Lower lobe of right lung (tissue), 2 donors: Measurements from ENCODE around the gene EPHA1. TPM values are rescaled to one million over a fixed set of nuclear protein-coding genes. Genes with fewer than 3 reads are reported as not detected.

ENCODE experiments used
- ATAC-seq, 2 donors: fragments of 200-7000 bp; cut with Tn5 transposase; one replicate each; pipeline ENCODE4 v1.9.1; 2020 to 2022; ENCODE audit warnings: mild to moderate bottlenecking in 2 of 2, moderate library complexity in 2 of 2
- DNase-seq: peaks from one replicate; pipeline ENCODE4 v3.0.0-alpha.2; 2020
- H3K27ac ChIP-seq: fragments of 200-600 bp; one replicate; pipeline ENCODE4 v1.8.0; 2022
- H3K27me3 ChIP-seq: fragments of 200-600 bp; one replicate; pipeline ENCODE4 v1.8.0; 2022; ENCODE audit warnings: low read depth
- H3K36me3 ChIP-seq: fragments of 200-600 bp; one replicate; pipeline ENCODE4 v1.8.0; 2022; ENCODE audit warnings: mild to moderate bottlenecking
- H3K4me1 ChIP-seq: fragments of 200-600 bp; one replicate; pipeline ENCODE4 v1.8.0; 2022
- H3K4me3 ChIP-seq: fragments of 200-600 bp; one replicate; pipeline ENCODE4 v1.8.0; 2022; ENCODE audit warnings: mild to moderate bottlenecking
- H3K9me3 ChIP-seq: fragments of 200-600 bp; one replicate; pipeline ENCODE4 v1.8.0; 2022
- CTCF ChIP-seq: fragments of 200-600 bp; IDR thresholded peaks from one replicate; pipeline ENCODE4 v1.8.0; 2022; ENCODE audit warnings: antibody characterized with exemption, mild to moderate bottlenecking
- intact Hi-C: fragments of 100-400 bp; cut with DNase I; formaldehyde crosslinking; loops from one replicate; pipeline ENCODE4 v1.11.0; 2022
- total RNA-seq: library from RNA; stranded (reverse); fragmentation: NEBNext Ultra II Directional; extraction: Animal tissue kit (Norgen Biotek cat#: 25700); gene quantifications from one replicate; pipeline ENCODE4 v1.2.1, GENCODE V29; 2021
- donor health status: DM: no; HTN: yes; CAD: no; lungs with severe emphysema.

Gene EPHA1
- total RNA-seq, 1 donor from 2014 or later = 9.0 TPM

DNA sequence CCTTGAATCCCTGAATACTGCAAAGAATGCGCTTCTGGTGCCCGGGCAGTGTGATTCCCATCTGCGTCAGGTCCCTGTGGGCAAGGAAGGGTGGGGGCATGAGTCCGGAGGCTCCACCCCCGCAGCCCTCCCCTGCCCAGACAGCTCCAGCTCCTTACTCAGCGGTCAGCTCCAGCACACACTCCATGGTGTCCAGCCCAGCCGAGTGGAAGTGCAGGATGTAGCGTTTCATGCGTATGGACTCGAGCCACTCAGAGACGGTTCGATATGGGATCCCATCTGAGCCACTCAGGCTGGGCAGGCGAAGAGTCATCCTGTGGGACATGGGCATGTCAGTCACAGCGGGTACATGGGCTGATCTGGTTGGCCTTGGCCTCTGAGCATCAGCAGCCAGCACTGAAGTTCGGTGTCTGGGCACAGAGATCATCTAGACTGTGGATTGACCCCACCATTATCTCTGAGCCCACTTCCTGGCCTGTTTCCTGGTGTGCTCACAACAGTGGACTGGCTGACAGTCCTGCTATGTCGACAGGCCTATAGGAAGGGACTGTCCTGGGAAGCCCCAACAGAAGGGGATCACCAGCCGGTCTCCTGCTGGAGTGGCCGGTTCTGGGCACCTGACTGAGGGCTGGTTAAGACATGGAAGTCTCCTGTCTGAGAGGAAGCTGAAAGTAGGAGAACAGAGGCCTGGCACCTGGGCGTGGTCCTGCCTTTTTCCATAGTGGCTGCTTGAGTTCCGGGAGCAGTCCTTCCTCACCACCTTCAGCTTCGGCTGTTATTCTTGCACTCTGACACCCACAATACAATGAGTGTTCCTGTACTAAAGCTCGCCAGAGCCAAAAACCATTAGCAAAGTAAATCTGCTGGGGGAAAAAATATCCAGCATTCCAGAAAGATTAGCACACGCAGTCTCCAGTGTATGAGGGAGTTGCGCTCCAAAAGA lies 16.9 kb downstream of the EPHA1 start:
- Histone ChIP-seq H3K36me3 (peaks cover 55% of the 10 kb centered on the region), H3K27me3 (no peaks in the 10 kb centered on the region), H3K27ac (peak overlapping the region; percentile 79), H3K4me1 (peaks cover 69% of the 10 kb centered on the region), H3K4me3 (no peak overlapping the region), H3K9me3 (no peaks in the 10 kb centered on the region)
- DNase-seq (no peak), ATAC-seq (peak; percentile 40 to 45)
- TF ChIP-seq CTCF = no peak
- intact Hi-C loops = no loop called here

DNA sequence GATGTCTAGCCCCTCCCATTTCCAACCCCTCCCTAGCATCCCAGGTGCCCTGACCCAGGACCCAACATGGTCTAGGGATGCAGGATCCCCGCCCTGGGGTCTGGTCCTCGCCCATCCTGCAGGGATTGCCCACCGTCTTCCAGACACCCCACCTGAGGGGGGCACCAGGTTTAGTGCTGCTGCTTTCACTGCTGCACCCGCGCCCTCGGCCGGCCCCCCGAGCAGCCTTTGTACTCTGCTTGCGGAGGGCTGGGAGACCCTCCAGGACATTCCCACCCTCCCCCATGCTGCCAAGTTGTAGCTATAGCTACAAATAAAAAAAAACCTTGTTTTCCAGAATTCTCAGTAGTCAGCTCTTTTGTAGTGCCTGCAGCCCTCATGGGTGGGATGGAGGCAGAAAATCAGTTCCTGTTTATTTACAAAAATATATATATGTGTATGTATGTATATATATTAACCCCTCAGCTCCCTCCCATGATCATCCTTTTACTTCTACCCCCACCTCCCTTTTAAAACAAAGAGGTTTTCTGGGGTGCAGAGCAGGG lies 17.8 kb downstream of the EPHA1 start:
- peaks cover 55% of the 10 kb centered on the region for H3K36me3 ChIP-seq
- TF ChIP-seq CTCF = no peak
- H3K9me3 ChIP-seq = no peaks in the 10 kb centered on the region
- intact Hi-C loops = no loop called here
- peak overlapping the region; percentile 79 for H3K27ac ChIP-seq
- no peaks in the 10 kb centered on the region for H3K27me3 ChIP-seq
- no peak overlapping the region for H3K4me3 ChIP-seq
- DNase-seq (no peak), ATAC-seq (no peak)
- peaks cover 72% of the 10 kb centered on the region for H3K4me1 ChIP-seq

- TF ChIP-seq CTCF = no peak
- H3K4me3 ChIP-seq = no peak overlapping the region
- DNase-seq (no peak), ATAC-seq (no peak)
- H3K27me3 ChIP-seq = no peaks in the 10 kb centered on the region
- intact Hi-C loops = no loop called here
- no peak overlapping the region for H3K27ac ChIP-seq
- H3K36me3 ChIP-seq = peaks cover 55% of the 10 kb centered on the region
- H3K9me3 ChIP-seq = no peaks in the 10 kb centered on the region
- peaks cover 72% of the 10 kb centered on the region for H3K4me1 ChIP-seq
Observed at GRCh38 chr7:143390104-143390772, 18.4 kb downstream of the EPHA1 start.

GRCh38 chr7:143389316-143390103 lies 19.1 kb downstream of the EPHA1 start:
- Histone ChIP-seq H3K4me3 (no peak overlapping the region), H3K27ac (no peak overlapping the region), H3K4me1 (peaks cover 72% of the 10 kb centered on the region), H3K9me3 (no peaks in the 10 kb centered on the region), H3K27me3 (no peaks in the 10 kb centered on the region), H3K36me3 (peaks cover 55% of the 10 kb centered on the region)
- intact Hi-C loops = no loop called here
- TF ChIP-seq CTCF = no peak
- DNase-seq (no peak), ATAC-seq (no peak)

DNA sequence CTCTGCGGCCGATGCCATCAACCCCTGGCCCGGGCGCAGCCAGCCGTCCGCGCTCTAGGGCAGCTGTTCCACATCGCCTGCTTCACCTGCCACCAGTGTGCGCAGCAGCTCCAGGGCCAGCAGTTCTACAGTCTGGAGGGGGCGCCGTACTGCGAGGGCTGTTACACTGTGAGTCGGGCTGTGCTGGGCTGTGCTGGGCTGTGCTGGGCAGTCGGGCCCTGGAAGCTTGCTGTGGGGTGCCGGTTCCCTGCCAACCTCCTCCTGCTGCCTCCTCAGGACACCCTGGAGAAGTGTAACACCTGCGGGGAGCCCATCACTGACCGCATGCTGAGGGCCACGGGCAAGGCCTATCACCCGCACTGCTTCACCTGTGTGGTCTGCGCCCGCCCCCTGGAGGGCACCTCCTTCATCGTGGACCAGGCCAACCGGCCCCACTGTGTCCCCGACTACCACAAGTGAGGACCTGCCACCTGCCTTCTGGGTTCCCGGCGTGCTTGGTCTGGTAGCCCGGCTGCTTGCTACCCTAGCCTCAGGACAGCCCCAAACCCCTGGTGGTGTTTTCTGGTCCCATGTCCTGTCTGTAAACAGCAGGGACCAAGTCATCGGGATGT lies 20.1 kb downstream of the EPHA1 start:
- intact Hi-C loops = no loop called here
- no peaks in the 10 kb centered on the region for H3K27me3 ChIP-seq
- H3K9me3 ChIP-seq = no peaks in the 10 kb centered on the region
- H3K36me3 ChIP-seq = peaks cover 63% of the 10 kb centered on the region
- no peak for TF ChIP-seq CTCF
- peaks cover 77% of the 10 kb centered on the region for H3K4me1 ChIP-seq
- H3K4me3 ChIP-seq = no peak overlapping the region
- no peak overlapping the region for H3K27ac ChIP-seq
- ATAC-seq (no peak), DNase-seq (no peak)
